Measurements from ENCODE around the gene ZNF528. TPM values are rescaled to one million over a fixed set of nuclear protein-coding genes. Genes with fewer than 3 reads are reported as not detected.

ZNF528 gene
- polyA plus RNA-seq (2011; rRNA removed), result 23.4 and 29.3 TPM in 2 replicates
- polyA minus RNA-seq (2011; rRNA and poly(A)+ RNA removed), result 18.6 and 22.4 TPM in 2 replicates

- peak; percentile 88 for DNase-seq (ENCODE audit: low read depth, low spot score)
- ChIA-PET CTCF (interaction anchor here (1.1 kb wide), 1 partner anchor 10 kb away, joined by 3 read pairs; no protein-coding TSS in a partner anchor), POLR2A (no interaction called here)
- Histone ChIP-seq H3K27me3 (ENCODE audit: control insufficient read depth, insufficient read depth, low read length) (no peaks in the 10 kb centered on the region), H3K27ac (ENCODE audit: low read depth, low read length) (peak within 1 kb of the TSS; percentile 87), H3K9me3 (ENCODE audit: control insufficient read depth, insufficient read depth, low read length) (peaks cover 43% of the 10 kb centered on the region), H3K4me3 (ENCODE audit: low read depth, low read length) (peak within 1 kb of the TSS; percentile 93)
- no peak for TF ChIP-seq CTCF (IDR thresholded peaks at IDR 0.05; ENCODE audit: low read depth, low read length)
Observed at GRCh38 chr19:52397310-52398080, at the start of gene ZNF528. Gene ZNF528 (plus strand): TSS chr19:52397849. CDS start chr19:52402014, 4,165 bp downstream.

DNA sequence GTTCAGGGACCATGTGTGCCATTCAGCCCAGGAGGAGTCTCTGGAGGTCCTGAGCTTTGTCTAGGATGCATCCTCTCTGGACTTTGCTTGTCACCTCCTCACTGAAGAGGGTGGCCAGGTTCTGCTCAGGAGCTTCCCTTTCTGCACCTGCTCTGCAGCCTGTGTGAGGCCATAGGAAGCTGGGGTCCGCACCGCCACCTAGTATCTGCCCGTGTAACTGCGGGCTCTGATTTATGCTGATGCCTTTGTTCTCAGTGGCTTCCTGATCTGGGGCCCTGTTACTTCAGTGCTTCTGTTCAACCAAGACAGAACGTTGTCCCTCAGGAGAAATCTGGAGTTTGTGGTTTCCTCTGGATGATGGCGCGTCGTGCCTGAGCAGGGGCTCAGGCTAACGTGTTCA is 46.1 kb upstream of the ZNF528 start:
- Histone ChIP-seq H3K4me3 (ENCODE audit: low read depth, low read length) (no peak overlapping the region), H3K27ac (ENCODE audit: low read depth, low read length) (no peak overlapping the region), H3K9me3 (ENCODE audit: control insufficient read depth, insufficient read depth, low read length) (peaks cover 37% of the 10 kb centered on the region), H3K27me3 (ENCODE audit: control insufficient read depth, insufficient read depth, low read length) (no peaks in the 10 kb centered on the region)
- no peak for DNase-seq (ENCODE audit: low read depth, low spot score)
- CTCF ChIA-PET, result interaction anchor here (0.7 kb wide), 2 partner anchors 144 to 211 kb away, joined by 3 to 4 read pairs; no protein-coding TSS in a partner anchor
- POLR2A ChIA-PET, result no interaction called here
- no peak for TF ChIP-seq CTCF (IDR thresholded peaks at IDR 0.05; ENCODE audit: low read depth, low read length)

DNA sequence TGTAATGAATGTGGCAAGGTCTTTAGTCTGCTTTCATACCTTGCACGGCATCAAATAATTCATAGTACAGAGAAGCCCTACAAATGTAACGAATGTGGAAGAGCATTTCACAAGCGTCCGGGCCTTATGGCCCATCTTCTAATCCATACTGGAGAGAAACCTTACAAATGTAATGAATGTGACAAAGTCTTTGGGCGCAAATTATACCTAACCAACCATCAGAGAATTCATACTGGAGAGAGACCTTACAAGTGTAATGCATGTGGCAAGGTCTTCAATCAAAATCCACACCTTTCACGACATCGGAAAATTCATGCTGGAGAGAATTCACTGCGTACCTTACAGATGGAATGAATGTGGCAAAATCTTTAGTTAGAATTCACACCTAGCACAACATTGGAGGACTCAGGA is 31.2 kb upstream of the ZNF528 start:
- peaks cover 54% of the 10 kb centered on the region for H3K9me3 ChIP-seq (ENCODE audit: control insufficient read depth, insufficient read depth, low read length)

GRCh38 chr19:52369559-52370340 is 27.9 kb upstream of the ZNF528 start, which contains the start of gene ZNF880:
Gene ZNF880 (plus strand): TSS chr19:52369923. CDS start chr19:52369966, 43 bp downstream.
- H3K9me3 ChIP-seq (ENCODE audit: control insufficient read depth, insufficient read depth, low read length), result peaks cover 68% of the 10 kb centered on the region
- DNase-seq (ENCODE audit: low read depth, low spot score), result peak; percentile 80
- H3K4me3 ChIP-seq (ENCODE audit: low read depth, low read length), result peak within 1 kb of the TSS; percentile 85
- no peak for TF ChIP-seq CTCF (IDR thresholded peaks at IDR 0.05; ENCODE audit: low read depth, low read length)
- peak within 1 kb of the TSS; percentile 100 for H3K27ac ChIP-seq (ENCODE audit: low read depth, low read length)
- CTCF ChIA-PET, result no interaction called here
- POLR2A ChIA-PET, result interaction anchor here (0.7 kb wide), 1 partner anchor 26 kb away, joined by 3 read pairs; no protein-coding TSS in a partner anchor
- H3K27me3 ChIP-seq (ENCODE audit: control insufficient read depth, insufficient read depth, low read length), result no peaks in the 10 kb centered on the region

More for the DNA sequence above, 31.2 kb upstream of the ZNF528 start:
- Histone ChIP-seq H3K27me3 (ENCODE audit: control insufficient read depth, insufficient read depth, low read length) (no peaks in the 10 kb centered on the region), H3K27ac (ENCODE audit: low read depth, low read length) (no peak overlapping the region), H3K4me3 (ENCODE audit: low read depth, low read length) (no peak overlapping the region)
- DNase-seq (ENCODE audit: low read depth, low spot score), result no peak
- TF ChIP-seq CTCF (IDR thresholded peaks at IDR 0.05; ENCODE audit: low read depth, low read length), result no peak
- POLR2A ChIA-PET, result no interaction called here
- CTCF ChIA-PET, result no interaction called here

All from AG04450 (cell line).